Colonic mucosa (tissue), 4 donors: Measurements from ENCODE around the gene PTGIS. TPM values are rescaled to one million over a fixed set of nuclear protein-coding genes. Genes with fewer than 3 reads are reported as not detected.

Source experiments
- DNase-seq: peaks from one replicate; pipeline ENCODE4 v3.0.0-alpha.2; 2020
- H3K27ac ChIP-seq: fragments of 200-600 bp; one replicate; pipeline ENCODE4 v1.8.0; 2021
- H3K27me3 ChIP-seq: fragments of 200-600 bp; one replicate; pipeline ENCODE4 v1.8.0; 2021
- H3K36me3 ChIP-seq: fragments of 200-600 bp; one replicate; pipeline ENCODE4 v1.8.0; 2021
- H3K4me1 ChIP-seq: fragments of 200-600 bp; one replicate; pipeline ENCODE4 v1.8.0; 2021; ENCODE audit warnings: mild to moderate bottlenecking
- H3K4me3 ChIP-seq: fragments of 200-600 bp; one replicate; pipeline ENCODE4 v1.8.0; 2021
- H3K9ac ChIP-seq, 2 donors: one replicate each; pipeline ENCODE4 v1.7.0; 2013; ENCODE audit warnings: control low read depth in 2 of 2, low read depth in 2 of 2, low read length in 2 of 2
- H3K9me3 ChIP-seq: fragments of 200-600 bp; one replicate; pipeline ENCODE4 v1.8.0; 2021
- CTCF ChIP-seq: fragments of 200-600 bp; IDR thresholded peaks from one replicate; pipeline ENCODE4 v1.8.0; 2022; ENCODE audit warnings: antibody characterized with exemption, mild to moderate bottlenecking
- intact Hi-C: fragments of 100-400 bp; cut with DNase I; formaldehyde crosslinking; loops from one replicate; pipeline ENCODE4 v1.14.1; 2022
- total RNA-seq, 2 donors: library from RNA; stranded (reverse); fragmentation: NEBNext Ultra II Directional in 1 of 2; extraction: Animal tissue kit (Norgen Biotek cat#: 25700) in 1 of 2; gene quantifications; one replicate each; pipeline ENCODE4 v1.2.1, GENCODE V29; 2021
- donor health status: healthy.
- donor health status: DM: no; HTN: no; CAD: no.
- donor health status: DM: no; HTN: no; CAD: no.

The PTGIS gene
- total RNA-seq, 2 donors from 2014 or later, result 0.94 to 8.0 TPM

DNA sequence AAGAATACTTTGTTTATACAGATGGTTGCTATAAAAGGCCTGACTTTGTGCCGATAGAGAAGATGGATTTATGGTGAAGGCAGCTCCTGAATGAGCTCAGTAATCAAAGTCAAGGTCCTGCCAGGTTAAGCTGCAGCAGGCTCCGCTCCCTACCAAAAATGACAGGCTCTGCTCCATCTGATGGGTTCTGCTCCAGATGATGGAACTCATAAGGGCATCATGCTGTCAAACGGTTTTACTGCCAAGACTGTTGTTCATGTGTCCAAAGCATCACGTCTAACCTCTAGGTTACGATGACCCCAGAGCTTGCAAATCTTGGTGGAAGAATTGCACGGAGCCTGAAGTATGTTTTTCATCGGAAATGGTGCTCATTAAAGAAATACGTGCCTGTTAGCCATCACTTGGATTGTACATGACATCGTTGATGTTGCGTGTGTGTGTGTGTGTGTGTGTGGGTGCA, 19.2 kb upstream of the PTGIS start:
- Histone ChIP-seq H3K4me1 (no peaks in the 10 kb centered on the region), H3K27me3 (no peaks in the 10 kb centered on the region), H3K4me3 (no peak overlapping the region), H3K9me3 (no peaks in the 10 kb centered on the region), H3K27ac (no peak overlapping the region), H3K9ac (no peak overlapping the region), H3K36me3 (no peaks in the 10 kb centered on the region)
- intact Hi-C loops, result no loop called here
- no peak for TF ChIP-seq CTCF
- no peak for DNase-seq

DNA sequence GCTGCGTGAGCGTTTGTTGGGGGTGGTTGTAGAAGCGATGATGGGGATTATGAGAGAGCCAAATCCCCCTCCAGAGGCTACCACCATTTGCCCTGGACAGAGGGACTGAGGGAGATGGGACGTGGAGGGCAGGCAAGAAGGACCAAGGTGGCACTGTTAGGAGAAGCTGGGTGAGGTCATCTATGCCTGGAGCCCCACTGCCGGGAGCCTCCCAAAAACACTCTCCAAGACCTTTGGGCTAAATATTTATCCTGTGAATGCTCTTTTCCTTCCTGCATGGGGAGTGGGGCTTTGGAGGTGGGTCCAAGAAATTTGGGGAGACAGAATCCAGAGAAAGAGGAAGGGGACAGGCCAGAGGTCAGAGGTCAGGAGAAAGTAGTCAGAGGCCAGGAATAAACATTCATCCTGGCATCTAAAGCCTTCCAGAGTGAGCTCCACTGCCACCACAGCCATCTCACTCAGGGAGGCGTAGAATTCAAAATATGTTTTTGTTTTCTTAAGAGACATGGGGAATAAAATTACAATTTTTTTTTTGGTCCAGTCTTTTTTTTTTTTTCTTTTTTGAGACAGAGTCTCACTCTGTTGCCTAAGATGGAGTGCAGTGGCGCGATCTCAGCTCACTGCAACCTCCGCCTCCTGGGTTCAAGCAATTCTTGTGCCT, 17.8 kb upstream of the PTGIS start:
- H3K36me3 ChIP-seq, result no peaks in the 10 kb centered on the region
- no peak overlapping the region for H3K4me3 ChIP-seq
- H3K4me1 ChIP-seq, result no peaks in the 10 kb centered on the region
- no peak for TF ChIP-seq CTCF
- DNase-seq, result no peak
- intact Hi-C loops, result no loop called here
- H3K27ac ChIP-seq, result no peak overlapping the region
- no peak overlapping the region for H3K9ac ChIP-seq
- no peaks in the 10 kb centered on the region for H3K9me3 ChIP-seq
- H3K27me3 ChIP-seq, result no peaks in the 10 kb centered on the region

DNA sequence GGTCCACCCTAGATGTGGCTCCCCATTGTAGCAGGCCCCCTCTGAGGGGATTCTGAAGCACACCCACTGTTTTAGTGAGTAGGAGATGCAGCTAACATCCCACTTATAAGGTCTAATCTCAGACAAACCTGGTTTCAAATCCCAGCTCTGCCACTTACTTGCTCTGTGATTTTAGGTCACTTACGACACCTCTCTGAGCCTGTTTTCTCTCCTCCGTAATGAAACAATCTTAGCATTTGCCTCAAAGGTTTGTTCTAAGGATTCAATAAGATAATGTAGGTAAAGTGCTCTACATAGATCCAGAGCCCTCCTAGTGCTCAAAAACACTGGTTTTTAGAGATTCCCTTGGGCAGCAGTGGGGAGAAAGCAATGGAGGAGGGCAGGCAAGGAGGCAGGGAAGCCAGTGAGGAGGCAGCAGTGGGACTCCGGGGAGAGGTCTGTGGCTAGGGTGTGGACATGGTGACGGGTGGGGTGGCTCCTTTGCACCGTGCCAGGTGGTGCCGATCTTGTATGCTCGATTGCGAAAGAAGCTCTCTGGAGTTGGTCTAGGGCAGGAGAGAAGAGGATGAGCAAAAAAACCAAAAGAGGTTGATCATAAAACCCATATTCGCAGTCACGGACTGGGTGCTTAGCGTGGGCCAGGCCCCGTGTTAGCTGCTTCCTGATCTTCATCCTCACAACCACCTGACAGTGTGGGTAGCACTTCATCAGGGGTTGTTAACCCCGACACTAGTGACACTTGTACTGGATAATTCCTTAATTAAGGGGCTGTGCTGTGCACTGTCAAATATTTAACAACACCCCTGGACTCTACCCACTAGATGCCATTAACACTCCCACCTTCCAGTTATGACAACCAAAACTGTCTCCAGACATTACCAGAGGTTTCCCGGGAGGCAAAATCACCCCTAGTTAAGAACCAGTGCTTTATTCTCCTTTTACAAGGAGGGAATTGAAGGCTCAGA, 16.8 kb upstream of the PTGIS start:
- no peak overlapping the region for H3K4me3 ChIP-seq
- TF ChIP-seq CTCF, result no peak
- peak; percentile 47 for DNase-seq
- no peaks in the 10 kb centered on the region for H3K36me3 ChIP-seq
- H3K27ac ChIP-seq, result no peak overlapping the region
- intact Hi-C loops, result no loop called here
- no peak overlapping the region for H3K9ac ChIP-seq
- no peaks in the 10 kb centered on the region for H3K27me3 ChIP-seq
- no peaks in the 10 kb centered on the region for H3K9me3 ChIP-seq
- no peaks in the 10 kb centered on the region for H3K4me1 ChIP-seq

- no peaks in the 10 kb centered on the region for H3K36me3 ChIP-seq
- peak; percentile 68 for DNase-seq
- intact Hi-C loops, result no loop called here
- no peak overlapping the region for H3K4me3 ChIP-seq
- no peak for TF ChIP-seq CTCF
- no peak overlapping the region for H3K9ac ChIP-seq
- H3K27me3 ChIP-seq, result no peaks in the 10 kb centered on the region
- no peaks in the 10 kb centered on the region for H3K4me1 ChIP-seq
- no peaks in the 10 kb centered on the region for H3K9me3 ChIP-seq
- H3K27ac ChIP-seq, result peak overlapping the region; percentile 18
Measured at GRCh38 chr20:49583669-49584417, 15.9 kb upstream of the PTGIS start.

- no peak for DNase-seq
- no peak for TF ChIP-seq CTCF
- H3K27me3 ChIP-seq, result no peaks in the 10 kb centered on the region
- no peaks in the 10 kb centered on the region for H3K4me1 ChIP-seq
- no peak overlapping the region for H3K4me3 ChIP-seq
- no peaks in the 10 kb centered on the region for H3K9me3 ChIP-seq
- H3K27ac ChIP-seq, result peak overlapping the region; percentile 18
- intact Hi-C loops, result no loop called here
- no peak overlapping the region for H3K9ac ChIP-seq
- H3K36me3 ChIP-seq, result no peaks in the 10 kb centered on the region
Measured at GRCh38 chr20:49583343-49583668, 15.4 kb upstream of the PTGIS start.
